Measurements from ENCODE around the gene SCAF11. TPM values are rescaled to one million over a fixed set of nuclear protein-coding genes. Genes with fewer than 3 reads are reported as not detected.

SCAF11 gene
- total and polyA plus RNA-seq, 10 of the 15 experiments (the other 5 are each of a cell fraction or from before 2014, with no cell fraction given), result 42.0 to 153 (median 100) TPM

GRCh38 chr12:45928309-45928708 lies 62.1 kb downstream of the SCAF11 start:
- 0% methylated on average over 2 of the region's 2 CpGs for WGBS (ENCODE audit: insufficient coverage, insufficient replicate concordance, low lambda C conversion rate, missing lambda C conversion rate)
- DNase-seq (ENCODE audit: low read depth, low spot score) (no peak), ATAC-seq (no peak), FAIRE-seq (peak; percentile 18)
- ChIA-PET CTCF (interaction anchor here (0.6 to 0.9 kb wide), 2 partner anchors 44 to 60 kb away, joined by 3 to 6 read pairs; no protein-coding TSS in a partner anchor), RAD21 (ENCODE audit: unreplicated experiment) (no interaction called here), SMC1A (ENCODE audit: uncharacterized antibody, unreplicated experiment) (interaction anchor here (0.9 kb wide), 1 partner anchor 169 kb away, joined by 3 read pairs; no protein-coding TSS in a partner anchor), POLR2A (interaction anchor here (1.0 to 1.3 kb wide), 2 partner anchors 63 to 169 kb away, joined by 5 to 11 read pairs; no protein-coding TSS in a partner anchor)
- Histone ChIP-seq H3K9me3 (replicated peaks; ENCODE audit: control insufficient read depth, insufficient read depth, low read length) (no peaks in the 10 kb centered on the region), H3K4me1 (ENCODE audit: control insufficient read depth, insufficient read depth, low read length) (no peaks in the 10 kb centered on the region), H3K27me3 (replicated peaks in 1 of 2; ENCODE audit: control insufficient read depth in 2 of 2, insufficient read depth in 2 of 2, low read length in 1 of 2) (no peaks in the 10 kb centered on the region), H4K20me1 (ENCODE audit: control insufficient read depth, insufficient read depth) (no peaks in the 10 kb centered on the region), H3K36me3 (ENCODE audit: control insufficient read depth in 2 of 2, insufficient read depth in 2 of 2, low read length in 1 of 2) (peaks cover 3 to 31% of the 10 kb centered on the region in 2 experiments), H3K4me2 (ENCODE audit: control insufficient read depth, insufficient read depth) (no peak overlapping the region), H3K4me3 (no peak overlapping the region), H3K79me2 (ENCODE audit: control insufficient read depth, insufficient read depth, low read length) (no peaks in the 10 kb centered on the region), H3K27ac (ENCODE audit: control insufficient read depth, insufficient read depth) (no peak overlapping the region), H3K9ac (ENCODE audit: control insufficient read depth, insufficient read depth, low read length) (no peak overlapping the region), H2AFZ (ENCODE audit: control insufficient read depth, low read depth, low read length) (no peak overlapping the region)
- in situ Hi-C loops (cut with MboI) (no loop called here), intact Hi-C loops (cut with micrococcal nuclease; ENCODE audit: unreplicated experiment) (no loop called here)
- TF ChIP-seq RUNX3 (IDR thresholded peaks at IDR 0.05; ENCODE audit: low read length) (no peak), YY1 (IDR thresholded peaks at IDR 0.05; ENCODE audit: low read depth, low read length) (no peak), POU2F2 (IDR thresholded peaks at IDR 0.05; ENCODE audit: borderline replicate concordance, low read depth, low read length) (no peak), REST (IDR thresholded peaks at IDR 0.05; ENCODE audit: low read depth, low read length) (no peak), TAF1 (IDR thresholded peaks at IDR 0.05; ENCODE audit: borderline replicate concordance, low read depth, low read length) (no peak), ZNF384 (IDR thresholded peaks at IDR 0.05; ENCODE audit: borderline replicate concordance, low read depth, low read length) (no peak), HDAC6 (IDR thresholded peaks at IDR 0.05; ENCODE audit: unreplicated experiment) (no peak), BACH1 (IDR thresholded peaks at IDR 0.05; ENCODE audit: borderline replicate concordance) (no peak), MEF2B (IDR thresholded peaks at IDR 0.05; ENCODE audit: partially characterized antibody, poor library complexity, severe bottlenecking) (no peak), YBX1 (IDR thresholded peaks at IDR 0.05) (no peak), CREB1 (IDR thresholded peaks at IDR 0.05; ENCODE audit: low read depth) (no peak), SUPT20H (IDR thresholded peaks at IDR 0.05; ENCODE audit: borderline replicate concordance, control insufficient read depth, low read depth, low read length) (no peak), TCF7 (IDR thresholded peaks at IDR 0.05; ENCODE audit: borderline replicate concordance) (no peak), FOXM1 (IDR thresholded peaks at IDR 0.05; ENCODE audit: low read depth, low read length) (no peak), IRF4 (IDR thresholded peaks at IDR 0.05; ENCODE audit: low read depth, low read length) (no peak), BCL11A (IDR thresholded peaks at IDR 0.05; ENCODE audit: low read depth, low read length) (no peak), BMI1 (IDR thresholded peaks at IDR 0.05; ENCODE audit: borderline replicate concordance) (no peak)
- no TSS peak for BruUV-seq (replicated peaks)
